Natural killer cell (primary cell): ENCODE measurements around the gene PKM. TPM values are rescaled to one million over a fixed set of nuclear protein-coding genes. Genes with fewer than 3 reads are reported as not detected.

Experiments
- ATAC-seq, 3 donors: fragments of 150-1000 bp in 2 of 3; fragments of 200-7000 bp in 1 of 3; cut with Tn5 transposase; 1 replicate in 1 of 3; 2 replicates in 2 of 3; pipeline ENCODE4 v1.10.0; 2021; ENCODE audit warnings: mild to moderate bottlenecking in 2 of 3, moderate library complexity in 2 of 3
- DNase-seq, 2 donors: peaks; one replicate each; pipeline versions ENCODE4 v3.0.0 to v3.0.0-alpha.2; 2013 to 2021; ENCODE audit warnings: mixed read lengths in 1 of 2
- H3K27ac ChIP-seq: one replicate; pipeline ENCODE4 v1.5.1; 2013; ENCODE audit warnings: mild to moderate bottlenecking, low read length
- H3K27me3 ChIP-seq: one replicate; pipeline ENCODE4 v1.6.1; 2013; ENCODE audit warnings: low read length; ENCODE audit not compliant: control insufficient read depth, insufficient read depth
- H3K36me3 ChIP-seq: one replicate; pipeline ENCODE4 v1.6.1; 2013; ENCODE audit warnings: low read length; ENCODE audit not compliant: control insufficient read depth, insufficient read depth
- H3K4me1 ChIP-seq: one replicate; pipeline ENCODE4 v1.6.1; 2013; ENCODE audit warnings: low read length; ENCODE audit not compliant: control insufficient read depth, insufficient read depth
- H3K4me3 ChIP-seq: one replicate; pipeline ENCODE4 v1.5.1; 2013; ENCODE audit warnings: low read length
- H3K9me3 ChIP-seq: one replicate; pipeline ENCODE4 v1.6.1; 2013; ENCODE audit warnings: low read length; ENCODE audit not compliant: control insufficient read depth, insufficient read depth
- H3K27ac Mint-ChIP-seq, 2 donors: one replicate each; pipeline ENCODE4 v1.8.0; 2022; ENCODE audit warnings: mild to moderate bottlenecking in 2 of 2, mixed read lengths in 2 of 2, moderate library complexity in 1 of 2
- H3K27me3 Mint-ChIP-seq, 2 donors: one replicate each; pipeline ENCODE4 v1.8.0; 2022; ENCODE audit warnings: low read depth in 2 of 2, mixed read lengths in 2 of 2
- H3K36me3 Mint-ChIP-seq: one replicate; pipeline ENCODE4 v1.8.0; 2022; ENCODE audit warnings: mixed read lengths
- H3K4me1 Mint-ChIP-seq, 2 donors: one replicate each; pipeline ENCODE4 v1.8.0; 2022; ENCODE audit warnings: mixed read lengths in 2 of 2
- H3K4me3 Mint-ChIP-seq: one replicate; pipeline ENCODE4 v1.8.0; 2022; ENCODE audit warnings: mild to moderate bottlenecking, moderate library complexity, mixed read lengths
- H3K9me3 Mint-ChIP-seq, 2 donors: one replicate each; pipeline ENCODE4 v1.8.0; 2022; ENCODE audit warnings: mixed read lengths in 2 of 2
- WGBS: methylation state at CpG from one replicate; pipeline ENCODE4 v1.1.7; 2013; ENCODE audit warnings: missing lambda C conversion rate; ENCODE audit not compliant: insufficient coverage; 5-methylcytosine and 5-hydroxymethylcytosine counted together
- intact Hi-C: fragments of 100-400 bp; cut with micrococcal nuclease; formaldehyde crosslinking; loops from one replicate; pipeline ENCODE4 v1.14.2; 2022
- total RNA-seq, 4 donors: library from RNA; stranded (reverse); fragments of 120-200 nt in 1 of 4; gene quantifications; one replicate each; pipeline versions ENCODE4 v1.2.3 to v1.2.4, GENCODE V29; 2013 to 2022
- TF ChIP-seq, protein P1 (sequence below): fragments of 200-600 bp; IDR thresholded peaks from one replicate; pipeline ENCODE4 v1.8.0; 2022; ENCODE audit warnings: antibody characterized with exemption

The PKM gene
- total RNA-seq, 3 donors from 2014 or later (not counting 1 experiment from before 2014, with no cell fraction given) = 121 to 180 (median 155) TPM

DNA sequence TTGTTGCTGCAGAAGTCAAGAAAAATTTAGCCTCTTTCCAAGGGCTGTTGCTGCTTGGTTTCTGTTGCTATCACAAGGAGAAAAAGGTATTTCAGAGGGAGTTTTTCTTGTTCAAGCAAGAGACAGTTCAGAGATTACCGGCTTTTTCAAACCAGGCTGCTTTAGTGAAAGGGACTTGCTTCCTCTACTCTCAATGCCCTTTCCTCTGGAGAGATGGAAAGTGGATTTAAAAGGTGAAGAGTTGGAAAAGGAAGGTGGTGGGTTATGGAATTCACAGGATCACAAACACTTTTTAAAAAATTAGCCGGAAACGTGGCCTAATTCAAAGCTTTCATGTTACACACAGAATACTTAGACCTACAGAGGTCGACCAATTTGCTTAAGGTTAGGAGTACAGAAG lies 40.2 kb upstream of the PKM start:
- Mint-ChIP-seq H3K27me3 (peaks cover 0 to 2% of the 10 kb centered on the region in 2 donors), H3K4me3 (peak overlapping the region; percentile 78), H3K27ac (peak overlapping the region; percentile 90 to 93), H3K4me1 (peaks cover 42% of the 10 kb centered on the region in 2 donors), H3K9me3 (no peaks in the 10 kb centered on the region), H3K36me3 (no peaks in the 10 kb centered on the region)
- Histone ChIP-seq H3K4me1 (peaks cover 15% of the 10 kb centered on the region), H3K27me3 (no peaks in the 10 kb centered on the region), H3K27ac (peak overlapping the region; percentile 87), H3K9me3 (no peaks in the 10 kb centered on the region), H3K4me3 (no peak overlapping the region), H3K36me3 (peaks cover 15% of the 10 kb centered on the region)
- ATAC-seq = no peak
- intact Hi-C loops = loop anchor here (5.0 kb wide), 1 partner anchor 74 kb away; the partner anchor contains the start of gene GRAMD2A
- 100% methylated on average over 1 of the region's 4 CpGs for WGBS
- DNase-seq = no peak
- TF ChIP-seq, protein P1, sequence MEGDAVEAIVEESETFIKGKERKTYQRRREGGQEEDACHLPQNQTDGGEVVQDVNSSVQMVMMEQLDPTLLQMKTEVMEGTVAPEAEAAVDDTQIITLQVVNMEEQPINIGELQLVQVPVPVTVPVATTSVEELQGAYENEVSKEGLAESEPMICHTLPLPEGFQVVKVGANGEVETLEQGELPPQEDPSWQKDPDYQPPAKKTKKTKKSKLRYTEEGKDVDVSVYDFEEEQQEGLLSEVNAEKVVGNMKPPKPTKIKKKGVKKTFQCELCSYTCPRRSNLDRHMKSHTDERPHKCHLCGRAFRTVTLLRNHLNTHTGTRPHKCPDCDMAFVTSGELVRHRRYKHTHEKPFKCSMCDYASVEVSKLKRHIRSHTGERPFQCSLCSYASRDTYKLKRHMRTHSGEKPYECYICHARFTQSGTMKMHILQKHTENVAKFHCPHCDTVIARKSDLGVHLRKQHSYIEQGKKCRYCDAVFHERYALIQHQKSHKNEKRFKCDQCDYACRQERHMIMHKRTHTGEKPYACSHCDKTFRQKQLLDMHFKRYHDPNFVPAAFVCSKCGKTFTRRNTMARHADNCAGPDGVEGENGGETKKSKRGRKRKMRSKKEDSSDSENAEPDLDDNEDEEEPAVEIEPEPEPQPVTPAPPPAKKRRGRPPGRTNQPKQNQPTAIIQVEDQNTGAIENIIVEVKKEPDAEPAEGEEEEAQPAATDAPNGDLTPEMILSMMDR = no peak

DNA sequence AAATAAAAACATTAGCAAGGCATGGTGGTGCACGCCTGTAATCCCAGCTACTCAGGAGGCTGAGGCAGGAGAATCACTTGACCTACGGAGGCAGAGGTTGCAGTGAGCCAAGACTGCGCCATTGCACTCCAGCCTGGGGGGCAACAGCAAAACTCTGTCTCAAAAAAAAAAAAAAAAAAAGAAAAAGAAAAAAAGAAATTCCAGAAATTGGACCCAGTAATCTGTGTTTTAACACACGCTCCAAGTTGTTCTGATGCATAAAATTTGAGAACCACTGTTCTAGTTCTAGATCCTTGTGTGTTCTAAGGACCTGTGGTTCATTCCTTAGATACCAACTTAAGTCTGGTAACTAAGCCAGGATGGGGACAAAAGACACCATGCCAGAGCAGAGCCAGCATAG lies 38.7 kb upstream of the PKM start:
- H3K27me3 ChIP-seq = no peaks in the 10 kb centered on the region
- no peak for ATAC-seq
- no peak overlapping the region for H3K27ac ChIP-seq
- Mint-ChIP-seq H3K4me1 (peaks cover 42% of the 10 kb centered on the region in 2 donors), H3K27me3 (no peaks in the 10 kb centered on the region), H3K36me3 (peaks cover 8% of the 10 kb centered on the region), H3K27ac (no peak overlapping the region), H3K4me3 (no peak overlapping the region), H3K9me3 (no peaks in the 10 kb centered on the region)
- intact Hi-C loops = loop anchor here (5.0 kb wide), 1 partner anchor 72 kb away; the partner anchor contains the start of gene GRAMD2A
- no peak for DNase-seq
- H3K36me3 ChIP-seq = peaks cover 30% of the 10 kb centered on the region
- 96% methylated on average over 4 of the region's 4 CpGs for WGBS
- peaks cover 15% of the 10 kb centered on the region for H3K4me1 ChIP-seq
- no peak overlapping the region for H3K4me3 ChIP-seq
- H3K9me3 ChIP-seq = no peaks in the 10 kb centered on the region
- TF ChIP-seq, protein P1 = no peak

DNA sequence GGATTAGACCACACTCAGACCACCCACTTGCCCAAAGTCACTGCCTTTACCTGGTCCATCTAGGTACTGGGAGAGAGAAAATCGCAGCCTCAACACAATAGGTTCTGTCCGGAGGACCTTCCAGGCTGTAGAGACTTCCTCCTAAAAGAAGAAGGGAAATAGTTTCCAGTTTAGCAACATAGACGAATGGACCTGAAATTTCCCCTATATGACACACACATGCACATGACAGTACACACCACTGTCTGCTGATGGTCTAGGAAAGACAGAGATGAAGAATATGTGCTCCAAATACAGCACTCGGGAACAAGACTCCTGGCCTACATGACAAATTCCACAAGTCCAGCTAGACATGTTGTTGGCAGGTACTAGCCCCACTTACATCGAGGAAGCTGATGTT lies 34.0 kb upstream of the PKM start:
- Mint-ChIP-seq H3K27ac (no peak overlapping the region), H3K36me3 (peaks cover 35% of the 10 kb centered on the region), H3K9me3 (no peaks in the 10 kb centered on the region), H3K27me3 (no peaks in the 10 kb centered on the region), H3K4me1 (peaks cover 8% of the 10 kb centered on the region in 2 donors), H3K4me3 (no peak overlapping the region)
- TF ChIP-seq, protein P1 = no peak
- peaks cover 75% of the 10 kb centered on the region for H3K36me3 ChIP-seq
- 100% methylated on average over 3 of the region's 5 CpGs for WGBS
- H3K27ac ChIP-seq = no peak overlapping the region
- no peak overlapping the region for H3K4me3 ChIP-seq
- ATAC-seq (no peak), DNase-seq (no peak)
- H3K9me3 ChIP-seq = no peaks in the 10 kb centered on the region
- H3K27me3 ChIP-seq = no peaks in the 10 kb centered on the region
- intact Hi-C loops = no loop called here
- H3K4me1 ChIP-seq = no peaks in the 10 kb centered on the region

DNA sequence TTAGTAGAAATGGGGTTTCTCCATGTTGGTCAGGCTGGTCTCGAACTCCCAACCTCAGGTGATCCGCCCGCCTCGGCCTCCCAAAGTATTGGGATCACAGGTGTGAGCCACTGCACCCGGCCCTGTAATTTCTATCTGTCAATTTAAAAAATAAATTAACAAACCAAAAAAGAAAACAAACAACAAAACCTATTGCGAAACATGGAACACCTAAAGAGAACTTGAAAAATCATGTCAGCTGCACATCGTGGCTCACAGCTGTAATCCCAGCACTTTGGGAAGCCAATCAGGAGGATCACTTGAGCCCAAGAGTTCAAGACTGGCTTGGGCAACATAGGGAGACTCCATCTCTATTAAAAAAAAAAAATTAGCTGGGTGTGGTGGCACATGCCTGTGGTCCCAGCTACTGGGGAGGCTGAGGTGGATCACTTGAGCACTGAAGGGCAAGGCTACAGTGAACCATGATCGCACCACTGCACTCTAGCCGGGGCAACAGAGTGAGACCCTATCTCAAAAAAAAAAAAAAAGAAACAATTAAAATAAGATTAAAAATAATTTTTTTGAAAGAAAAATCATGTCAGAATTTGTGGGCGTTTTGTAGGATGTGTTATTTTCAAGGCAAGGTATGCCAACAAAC lies 21.8 kb upstream of the PKM start:
- Mint-ChIP-seq H3K4me1 (no peaks in the 10 kb centered on the region), H3K27ac (no peak overlapping the region), H3K9me3 (no peaks in the 10 kb centered on the region), H3K36me3 (peaks cover 41% of the 10 kb centered on the region), H3K27me3 (no peaks in the 10 kb centered on the region), H3K4me3 (no peak overlapping the region)
- H3K36me3 ChIP-seq = peaks cover 78% of the 10 kb centered on the region
- ATAC-seq = no peak
- no peaks in the 10 kb centered on the region for H3K9me3 ChIP-seq
- DNase-seq = no peak
- no peaks in the 10 kb centered on the region for H3K27me3 ChIP-seq
- 98% methylated on average over 7 of the region's 10 CpGs for WGBS
- TF ChIP-seq, protein P1 = no peak
- H3K27ac ChIP-seq = no peak overlapping the region
- H3K4me3 ChIP-seq = no peak overlapping the region
- intact Hi-C loops = no loop called here
- no peaks in the 10 kb centered on the region for H3K4me1 ChIP-seq
